Upper lobe of left lung (tissue), 4 donors: ENCODE results near the gene SLX4IP.

Experiments
- CTCF ChIP-seq, 6 experiments: fragments of 450-650 bp in 4 of 6; fragments of 200-600 bp in 2 of 6; sonication (generic) in 2 of 6; IDR thresholded peaks; one replicate each; pipeline ENCODE4 v1.5.1; 2016 to 2019; ENCODE audit warnings: antibody characterized with exemption in 6 of 6
- EP300 ChIP-seq, 4 donors: sonication (generic); formaldehyde crosslinking; IDR thresholded peaks; one replicate each; pipeline ENCODE4 v1.5.1; 2017; ENCODE audit warnings: antibody characterized with exemption in 4 of 4, control low read depth in 2 of 4

- no peak for TF ChIP-seq CTCF (IDR thresholded peaks at IDR 0.05)
- TF ChIP-seq EP300 (IDR thresholded peaks at IDR 0.05), result no peak
Measured at GRCh38 chr20:10522328-10522727, 87.2 kb downstream of the SLX4IP start.
